Liver (tissue), 9 donors: ENCODE data around the gene MELK. TPM values are rescaled to one million over a fixed set of nuclear protein-coding genes. Genes with fewer than 3 reads are reported as not detected.

ENCODE experiments used
- DNase-seq: peaks from one replicate; pipeline ENCODE4 v3.0.0-alpha.2; 2017; ENCODE audit warnings: low spot score
- H3K27ac ChIP-seq, 2 donors: one replicate each; pipeline ENCODE4 v1.7.0; 2013; ENCODE audit warnings: inconsistent platforms in 2 of 2, low read length in 2 of 2, control low read depth in 1 of 2, low read depth in 1 of 2, mild to moderate bottlenecking in 1 of 2
- H3K27me3 ChIP-seq, 4 donors: one replicate each; pipeline versions ENCODE4 v1.6.1 to v1.7.0; 2013; ENCODE audit warnings: low read length in 3 of 4, inconsistent platforms in 1 of 4, mild to moderate bottlenecking in 1 of 4, moderate library complexity in 1 of 4; ENCODE audit not compliant: control insufficient read depth in 4 of 4, insufficient read depth in 4 of 4
- H3K36me3 ChIP-seq, 4 donors: one replicate each; pipeline versions ENCODE4 v1.6.1 to v1.7.0; 2013; ENCODE audit warnings: low read length in 3 of 4, mild to moderate bottlenecking in 3 of 4, low read depth in 1 of 4, moderate library complexity in 1 of 4; ENCODE audit not compliant: control insufficient read depth in 4 of 4, insufficient read depth in 3 of 4
- H3K4me1 ChIP-seq, 4 donors: one replicate each; pipeline versions ENCODE4 v1.6.1 to v1.7.0; 2013; ENCODE audit warnings: low read length in 3 of 4, mild to moderate bottlenecking in 3 of 4, moderate library complexity in 1 of 4; ENCODE audit not compliant: control insufficient read depth in 4 of 4, insufficient read depth in 4 of 4
- H3K4me3 ChIP-seq, 3 donors: one replicate each; pipeline versions ENCODE4 v1.6.1 to v1.7.0; 2013; ENCODE audit warnings: low read length in 3 of 3, control low read depth in 1 of 3, low read depth in 1 of 3, mild to moderate bottlenecking in 1 of 3
- H3K9ac ChIP-seq, 2 donors: one replicate each; pipeline ENCODE4 v1.7.0; 2013; ENCODE audit warnings: low read length in 2 of 2, mild to moderate bottlenecking in 2 of 2, moderate library complexity in 2 of 2, control low read depth in 1 of 2, low read depth in 1 of 2
- H3K9me3 ChIP-seq, 4 donors: one replicate each; pipeline versions ENCODE4 v1.6.1 to v1.7.0; 2013; ENCODE audit warnings: low read length in 3 of 4; ENCODE audit not compliant: control insufficient read depth in 4 of 4
- ATF3 ChIP-seq: IDR thresholded peaks from 2 replicates; pipeline ENCODE4 v1.6.1; 2016; ENCODE audit warnings: antibody characterized with exemption
- EGR1 ChIP-seq, 2 donors: IDR thresholded peaks; 2 replicates each; pipeline ENCODE4 v1.6.1; 2016 to 2018; ENCODE audit warnings: antibody characterized with exemption in 2 of 2, low read depth in 2 of 2
- FOXA1 ChIP-seq: IDR thresholded peaks from 2 replicates; pipeline ENCODE4 v1.6.1; 2016; ENCODE audit warnings: antibody characterized with exemption
- FOXA2 ChIP-seq: IDR thresholded peaks from 2 replicates; pipeline ENCODE4 v1.6.1; 2016; ENCODE audit warnings: antibody characterized with exemption
- GABPA ChIP-seq, 2 donors: IDR thresholded peaks in 1 of 2; conservative IDR thresholded peaks in 1 of 2; 2 replicates each; pipeline ENCODE4 v1.6.1; 2016; ENCODE audit warnings: antibody characterized with exemption in 2 of 2, mild to moderate bottlenecking in 1 of 2, moderate library complexity in 1 of 2
- HNF4A ChIP-seq, 2 donors: conservative IDR thresholded peaks; 2 replicates each; pipeline ENCODE4 v1.6.1; 2016; ENCODE audit warnings: antibody characterized with exemption in 2 of 2, mild to moderate bottlenecking in 2 of 2
- HNF4G ChIP-seq: IDR thresholded peaks from 2 replicates; pipeline ENCODE4 v1.6.1; 2016; ENCODE audit warnings: antibody characterized with exemption
- JUND ChIP-seq, 2 donors: IDR thresholded peaks; 2 replicates each; pipeline ENCODE4 v1.6.1; 2016; ENCODE audit warnings: antibody characterized with exemption in 2 of 2
- NR2F2 ChIP-seq: IDR thresholded peaks from 2 replicates; pipeline ENCODE4 v1.6.1; 2016; ENCODE audit warnings: antibody characterized with exemption
- RAD21 ChIP-seq, 2 donors: IDR thresholded peaks; 2 replicates each; pipeline ENCODE4 v1.6.1; 2016; ENCODE audit warnings: antibody characterized with exemption in 2 of 2, mild to moderate bottlenecking in 2 of 2
- REST ChIP-seq: IDR thresholded peaks from 2 replicates; pipeline ENCODE4 v1.6.1; 2016; ENCODE audit warnings: antibody characterized with exemption, mild to moderate bottlenecking
- SP1 ChIP-seq: IDR thresholded peaks from 2 replicates; pipeline ENCODE4 v1.6.1; 2018; ENCODE audit warnings: antibody characterized with exemption, mild to moderate bottlenecking
- YY1 ChIP-seq: IDR thresholded peaks from 2 replicates; pipeline ENCODE4 v1.6.1; 2016; ENCODE audit warnings: antibody characterized with exemption, mild to moderate bottlenecking
- ZBTB33 ChIP-seq: IDR thresholded peaks from 2 replicates; pipeline ENCODE4 v1.6.1; 2016; ENCODE audit warnings: antibody characterized with exemption
- WGBS: extraction: QIAGEN DNeasy Blood & Tissue Kit; methylation state at CpG from one replicate; pipeline ENCODE4 v1.1.7; 2013; 5-methylcytosine and 5-hydroxymethylcytosine counted together
- polyA plus RNA-seq, 2 donors: library from polyadenylated mRNA; stranded (reverse) in 1 of 2; unstranded in 1 of 2; fragments of 200-250 nt in 1 of 2; fragments of >200 nt in 1 of 2; fragmentation: Nextera tagmentation in 1 of 2; extraction: Ambion mirVana in 1 of 2; gene quantifications; one replicate each; pipeline versions ENCODE4 v1.2.1 to v1.2.3, GENCODE V29; 2013 to 2015
- total RNA-seq, 2 donors: library from RNA; depleted of rRNA; stranded (reverse); fragments of >200 nt; gene quantifications; one replicate each; pipeline ENCODE4 v1.2.3, GENCODE V29; 2014
- TF ChIP-seq, protein P1 (sequence below): IDR thresholded peaks from 2 replicates; pipeline ENCODE4 v1.6.1; 2016; ENCODE audit warnings: antibody characterized with exemption
- donor health status: healthy.
- donor health status: healthy.
- donor health status: healthy.
- donor health status: healthy.
- donor health status: healthy.

MELK gene
- total and polyA plus RNA-seq, 4 donors = 0.08 to 19.5 (median 1.0) TPM

GRCh38 chr9:36622121-36622520 lies 49.4 kb downstream of the MELK start:
- no peak overlapping the region for H3K4me3 ChIP-seq
- no peak overlapping the region for H3K27ac ChIP-seq
- TF ChIP-seq HNF4G = no peak
- no peak for TF ChIP-seq REST
- no peak for TF ChIP-seq RAD21 (IDR thresholded peaks at IDR 0.05)
- no peak for TF ChIP-seq HNF4A (conservative IDR thresholded peaks at IDR 0.05)
- no peak for TF ChIP-seq SP1
- no peak for TF ChIP-seq FOXA1
- no peak for TF ChIP-seq GABPA (IDR thresholded peaks at IDR 0.05 in 1 of 2, conservative IDR thresholded peaks at IDR 0.05 in 1 of 2)
- TF ChIP-seq, protein P1, sequence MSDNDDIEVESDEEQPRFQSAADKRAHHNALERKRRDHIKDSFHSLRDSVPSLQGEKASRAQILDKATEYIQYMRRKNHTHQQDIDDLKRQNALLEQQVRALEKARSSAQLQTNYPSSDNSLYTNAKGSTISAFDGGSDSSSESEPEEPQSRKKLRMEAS = no peak
- TF ChIP-seq YY1 = no peak
- TF ChIP-seq ZBTB33 = no peak
- no peak for TF ChIP-seq NR2F2
- TF ChIP-seq EGR1 (IDR thresholded peaks at IDR 0.05; ENCODE audit: low read depth in 2 of 2) = no peak
- no peak for TF ChIP-seq JUND (IDR thresholded peaks at IDR 0.05)
- H3K9ac ChIP-seq = no peak overlapping the region
- H3K9me3 ChIP-seq = no peaks in the 10 kb centered on the region
- no peaks in the 10 kb centered on the region for H3K36me3 ChIP-seq
- no peak for DNase-seq
- no peaks in the 10 kb centered on the region for H3K4me1 ChIP-seq
- no peaks in the 10 kb centered on the region for H3K27me3 ChIP-seq
- WGBS = 96% methylated on average over 6 of the region's 6 CpGs

GRCh38 chr9:36623280-36623679 lies 50.6 kb downstream of the MELK start:
- H3K27me3 ChIP-seq = no peaks in the 10 kb centered on the region
- H3K36me3 ChIP-seq = no peaks in the 10 kb centered on the region
- no peak overlapping the region for H3K27ac ChIP-seq
- DNase-seq = no peak
- H3K9ac ChIP-seq = no peak overlapping the region
- no peak overlapping the region for H3K4me3 ChIP-seq
- no peaks in the 10 kb centered on the region for H3K4me1 ChIP-seq
- TF ChIP-seq REST (no peak), GABPA (IDR thresholded peaks at IDR 0.05 in 1 of 2, conservative IDR thresholded peaks at IDR 0.05 in 1 of 2) (no peak), HNF4G (no peak), JUND (IDR thresholded peaks at IDR 0.05) (no peak), FOXA2 (no peak), FOXA1 (no peak), HNF4A (conservative IDR thresholded peaks at IDR 0.05) (no peak), YY1 (no peak), ATF3 (no peak), EGR1 (IDR thresholded peaks at IDR 0.05; ENCODE audit: low read depth in 2 of 2) (no peak), ZBTB33 (no peak)
- no peaks in the 10 kb centered on the region for H3K9me3 ChIP-seq
- WGBS = 99% methylated on average over 3 of the region's 3 CpGs
